IMR-90 (cell line): ENCODE data around the gene RNF112. TPM values are rescaled to one million over a fixed set of nuclear protein-coding genes. Genes with fewer than 3 reads are reported as not detected.

ENCODE experiments used
- ATAC-seq: fragments of 200-7000 bp; cut with Tn5 transposase; 2 replicates; pipeline ENCODE4 v1.9.1; 2020; ENCODE audit warnings: low read depth, mild to moderate bottlenecking, moderate library complexity
- BruUV-seq: library from RNA; stranded (reverse); fragments of 400-500 nt; replicated peaks from 2 replicates; lab custom pipeline; 2021; lab: Mats Ljungman, UMichigan
- CTCF ChIA-PET: fragments of 300-600 bp; formaldehyde crosslinking; extraction: SDS; loops from one replicate; lab custom pipeline; 2021; ENCODE audit warnings: antibody characterized with exemption; lab: Yijun Ruan, JAX
- POLR2A ChIA-PET: fragments of 300-600 bp; sonication (Branson Sonifier 250); formaldehyde crosslinking; loops from one replicate; lab custom pipeline; 2022; ENCODE audit warnings: antibody characterized with exemption; ENCODE audit not compliant: unreplicated experiment; lab: Charles Lee
- DNase-seq: peaks from one replicate; pipeline ENCODE4 v3.0.0; 2013
- H2AFZ ChIP-seq: replicated peaks from 2 replicates; pipeline ENCODE3; 2013; ENCODE audit warnings: low read length, mild to moderate bottlenecking; ENCODE audit not compliant: poor library complexity
- H2AK5ac ChIP-seq: 2 replicates; pipeline ENCODE4 v1.6.1; 2013; ENCODE audit warnings: low read depth, low read length, inconsistent platforms
- H2AK9ac ChIP-seq: replicated peaks from 2 replicates; pipeline ENCODE3; 2013; ENCODE audit warnings: mild to moderate bottlenecking, low read depth, low read length, moderate library complexity; ENCODE audit not compliant: poor library complexity
- H2BK120ac ChIP-seq: 2 replicates; pipeline ENCODE4 v1.6.1; 2013; ENCODE audit warnings: low read depth, low read length, inconsistent platforms
- H2BK15ac ChIP-seq: 3 replicates; pipeline ENCODE4 v1.6.1; 2013; ENCODE audit warnings: low read depth, low read length, inconsistent platforms
- H2BK20ac ChIP-seq: 2 replicates; pipeline ENCODE4 v1.6.1; 2013; ENCODE audit warnings: low read depth, mild to moderate bottlenecking, inconsistent platforms, low read length, moderate library complexity
- H2BK5ac ChIP-seq: 2 replicates; pipeline ENCODE4 v1.6.1; 2013; ENCODE audit warnings: mild to moderate bottlenecking, low read depth, low read length, inconsistent platforms; ENCODE audit not compliant: poor library complexity, severe bottlenecking
- H3K14ac ChIP-seq: replicated peaks from 2 replicates; pipeline ENCODE4 v1.6.1; 2013; ENCODE audit warnings: low read depth, low read length, inconsistent platforms
- H3K18ac ChIP-seq: 2 replicates; pipeline ENCODE4 v1.6.1; 2013; ENCODE audit warnings: low read depth, low read length, control low read depth
- H3K23ac ChIP-seq: 2 replicates; pipeline ENCODE4 v1.6.1; 2013; ENCODE audit warnings: low read depth, low read length, inconsistent platforms
- H3K27ac ChIP-seq: 2 replicates; pipeline ENCODE4 v1.5.1; 2013; ENCODE audit warnings: mild to moderate bottlenecking, control low read depth, low read length; ENCODE audit not compliant: insufficient read depth
- H3K27me3 ChIP-seq: 2 replicates; pipeline ENCODE4 v1.6.1; 2013; ENCODE audit warnings: low read length; ENCODE audit not compliant: control insufficient read depth, insufficient read depth
- H3K36me3 ChIP-seq: 2 replicates; pipeline ENCODE4 v1.6.1; 2013; ENCODE audit warnings: low read length, mixed read lengths; ENCODE audit not compliant: control insufficient read depth, insufficient read depth
- H3K4ac ChIP-seq: 2 replicates; pipeline ENCODE4 v1.6.1; 2013; ENCODE audit warnings: low read depth, low read length, inconsistent platforms
- H3K4me1 ChIP-seq: 2 replicates; pipeline ENCODE4 v1.6.1; 2013; ENCODE audit warnings: low read length, mixed read lengths; ENCODE audit not compliant: control insufficient read depth, insufficient read depth
- H3K4me2 ChIP-seq: 2 replicates; pipeline ENCODE4 v1.6.1; 2013; ENCODE audit warnings: low read depth, mild to moderate bottlenecking, control low read depth, low read length, moderate library complexity
- H3K4me3 ChIP-seq: 2 replicates; pipeline ENCODE4 v1.5.1; 2013; ENCODE audit warnings: low read depth, mild to moderate bottlenecking, control low read depth, low read length, moderate library complexity; ENCODE audit not compliant: insufficient read depth
- H3K56ac ChIP-seq: 2 replicates; pipeline ENCODE4 v1.6.1; 2013; ENCODE audit warnings: low read length, inconsistent platforms; ENCODE audit not compliant: insufficient read depth; ENCODE audit errors: extremely low read depth
- H3K79me1 ChIP-seq, 2 experiments: 2 replicates each; pipeline ENCODE4 v1.6.1; 2013; ENCODE audit warnings: low read length in 2 of 2, inconsistent platforms in 1 of 2, low read depth in 1 of 2
- H3K9ac ChIP-seq: 2 replicates; pipeline ENCODE4 v1.6.1; 2013; ENCODE audit warnings: low read depth, low read length, control low read depth
- H3K9me1 ChIP-seq: 2 replicates; pipeline ENCODE4 v1.6.1; 2013; ENCODE audit warnings: low read length, inconsistent platforms; ENCODE audit not compliant: insufficient read depth
- H3K9me3 ChIP-seq: 2 replicates; pipeline ENCODE4 v1.6.1; 2013; ENCODE audit warnings: low read length; ENCODE audit not compliant: control insufficient read depth, insufficient read depth
- H4K20me1 ChIP-seq: 2 replicates; pipeline ENCODE4 v1.6.1; 2013; ENCODE audit warnings: low read length, inconsistent platforms; ENCODE audit not compliant: insufficient read depth
- H4K5ac ChIP-seq: 2 replicates; pipeline ENCODE4 v1.6.1; 2013; ENCODE audit warnings: mild to moderate bottlenecking, low read depth, low read length, control low read depth
- H4K8ac ChIP-seq, 2 experiments: 2 replicates each; pipeline ENCODE4 v1.6.1; 2013; ENCODE audit warnings: low read depth in 2 of 2, low read length in 2 of 2, control low read depth in 1 of 2, inconsistent platforms in 1 of 2
- H4K91ac ChIP-seq: 2 replicates; pipeline ENCODE4 v1.6.1; 2013; ENCODE audit warnings: low read depth, low read length, inconsistent platforms; ENCODE audit not compliant: insufficient read depth
- CEBPB ChIP-seq: IDR thresholded peaks from 2 replicates; pipeline ENCODE4 v1.6.1; 2012; ENCODE audit warnings: low read depth, low read length, improper control_type of control experiment
- CHD1 ChIP-seq: IDR thresholded peaks from 2 replicates; pipeline ENCODE4 v1.6.1; 2012; ENCODE audit warnings: low read depth, low read length, improper control_type of control experiment
- ELK1 ChIP-seq: fragments of 150-350 bp; IDR thresholded peaks from 2 replicates; pipeline ENCODE4 v1.6.1; 2016; ENCODE audit warnings: low read depth, mild to moderate bottlenecking, low read length, moderate library complexity, borderline replicate concordance
- FOS ChIP-seq: fragments of 150-350 bp; IDR thresholded peaks from 2 replicates; pipeline ENCODE4 v1.6.1; 2016; ENCODE audit warnings: low read depth, low read length
- MAFK ChIP-seq: IDR thresholded peaks from 2 replicates; pipeline ENCODE4 v1.6.1; 2012; ENCODE audit warnings: low read depth, low read length, improper control_type of control experiment
- MXI1 ChIP-seq: IDR thresholded peaks from 2 replicates; pipeline ENCODE4 v1.6.1; 2012; ENCODE audit warnings: low read depth, mild to moderate bottlenecking, low read length, moderate library complexity, borderline replicate concordance
- NFE2L2 ChIP-seq: fragments of 150-350 bp; IDR thresholded peaks from 2 replicates; pipeline ENCODE4 v1.6.1; 2016; ENCODE audit warnings: low read depth, mild to moderate bottlenecking, low read length
- POLR2A ChIP-seq: IDR thresholded peaks from 2 replicates; pipeline ENCODE4 v1.6.1; 2012; ENCODE audit warnings: mild to moderate bottlenecking, low read depth, low read length
- RCOR1 ChIP-seq: IDR thresholded peaks from 2 replicates; pipeline ENCODE4 v1.6.1; 2012; ENCODE audit warnings: mild to moderate bottlenecking, low read length, improper control_type of control experiment; ENCODE audit not compliant: insufficient replicate concordance
- WGBS, 2 experiments: methylation state at CpG; one replicate each; pipeline versions ENCODE4 v1.1.5 to v1.1.7; 2013; ENCODE audit warnings: missing lambda C conversion rate in 2 of 2; ENCODE audit not compliant: insufficient read length in 1 of 2; ENCODE audit errors: extremely low coverage in 2 of 2; 5-methylcytosine and 5-hydroxymethylcytosine counted together
- dilution Hi-C: fragments of 300-500 bp; cut with HindIII; formaldehyde crosslinking; loops from one replicate; pipeline ENCODE4 v1.14.3; 2018; ENCODE audit warnings: low sequenced_read_pairs; ENCODE audit not compliant: unreplicated experiment
- in situ Hi-C: fragments of 300-500 bp; cut with MboI; formaldehyde crosslinking; loops from 3 replicates; pipeline ENCODE4 v1.14.3; 2019; ENCODE audit warnings: low sequenced_read_pairs, inconsistent platforms, mixed read lengths
- intact Hi-C: fragments of 100-400 bp; cut with micrococcal nuclease; formaldehyde crosslinking; loops from 2 replicates; pipeline ENCODE4 v1.10.0; 2022
- polyA plus RNA-seq, 3 experiments: library from polyadenylated mRNA; depleted of rRNA; stranded (reverse); fragments of >200 nt; gene quantifications; 2 replicates each; pipeline ENCODE4 v1.2.3, GENCODE V29; 2012; ENCODE audit warnings: low replicate concordance in 1 of 3
- total RNA-seq: library from RNA; depleted of rRNA; stranded (reverse); fragments of >200 nt; gene quantifications from 2 replicates; pipeline ENCODE4 v1.2.3, GENCODE V29; 2012

Gene RNF112
- total and polyA plus RNA-seq, 2 of the 4 experiments (the other 2 are of a cell fraction): 2.5 to 5.7 TPM

- ChIA-PET POLR2A (interaction anchor here (0.5 to 0.8 kb wide), 3 partner anchors 28 to 98 kb away, joined by 3 to 14 read pairs (median 4); no protein-coding TSS in a partner anchor), CTCF (no interaction called here)
- Histone ChIP-seq H3K36me3 (peaks cover 60% of the 10 kb centered on the region), H2AK9ac (peak overlapping the region; percentile 68), H3K79me1 (peaks cover 30 to 67% of the 10 kb centered on the region in 2 experiments), H4K20me1 (peaks cover 35% of the 10 kb centered on the region), H2BK120ac (peak overlapping the region; percentile 20; the same call in 1 of the 2 replicates), H3K23ac (peak overlapping the region; percentile 29), H3K4ac (peak overlapping the region; percentile 81), H3K14ac (peak overlapping the region; percentile 41; the same call in 1 of the 2 replicates), H3K27ac (peak overlapping the region; percentile 80), H3K56ac (no peak overlapping the region), H4K8ac (peak overlapping the region in 1 of 2 experiments; percentile 26; a peak in 1 of 4 replicates), H3K4me3 (no peak overlapping the region), H3K9me1 (peaks cover 51% of the 10 kb centered on the region), H4K91ac (peak overlapping the region; percentile 44), H3K4me1 (peaks cover 48% of the 10 kb centered on the region), H3K4me2 (peak overlapping the region; percentile 19; the same call in 1 of the 2 replicates), H2BK15ac (no peak overlapping the region; the same call in 2 of the 3 replicates), H3K18ac (peak overlapping the region; percentile 21), H3K9me3 (no peaks in the 10 kb centered on the region), H4K5ac (peak overlapping the region; percentile 74; the same call in 1 of the 2 replicates), H3K9ac (peak overlapping the region; percentile 25; the same call in 1 of the 2 replicates), H2BK5ac (peak overlapping the region; percentile 66), H3K27me3 (no peaks in the 10 kb centered on the region), H2AK5ac (peak overlapping the region; percentile 80), H2BK20ac (no peak overlapping the region), H2AFZ (peak overlapping the region; percentile 26)
- BruUV-seq: TSS peak; percentile 93
- no peak for TF ChIP-seq RCOR1
- TF ChIP-seq CHD1: no peak
- TF ChIP-seq CEBPB: no peak
- TF ChIP-seq NFE2L2: no peak
- TF ChIP-seq MAFK: no peak
- no peak for TF ChIP-seq FOS
- TF ChIP-seq MXI1: no peak
- TF ChIP-seq POLR2A: no peak
- no peak for TF ChIP-seq ELK1
- DNase-seq (peak; percentile 37), ATAC-seq (no peak)
- intact Hi-C loops (loop anchor here (1.0 to 5.0 kb wide), 2 partner anchors 63 to 503 kb away; no protein-coding TSS in a partner anchor), in situ Hi-C loops (no loop called here), dilution Hi-C loops (no loop called here)
- 35% methylated on average over 2 of the region's 6 CpGs; no CpG with 5 or more reads in 1 of the 2 experiments for WGBS, 2 experiments
These were observed 27.2 kb upstream of the RNF112 start for GRCh38 chr17:19383681-19384470.
